IgD-negative memory B cell (primary cell): ENCODE results near the gene SOAT1. TPM values are rescaled to one million over a fixed set of nuclear protein-coding genes. Genes with fewer than 3 reads are reported as not detected.

Source experiments
- H3K27ac Mint-ChIP-seq, 3 donors: one replicate each; pipeline ENCODE4 v1.8.0; 2020 to 2022; ENCODE audit warnings: mild to moderate bottlenecking in 3 of 3, mixed read lengths in 3 of 3, moderate library complexity in 1 of 3
- H3K27me3 Mint-ChIP-seq: one replicate; pipeline ENCODE4 v1.8.0; 2021; ENCODE audit warnings: mixed read lengths
- H3K36me3 Mint-ChIP-seq: one replicate; pipeline ENCODE4 v1.8.0; 2020; ENCODE audit warnings: mild to moderate bottlenecking, mixed read lengths
- H3K4me1 Mint-ChIP-seq, 3 donors: one replicate each; pipeline ENCODE4 v1.8.0; 2020 to 2022; ENCODE audit warnings: mixed read lengths in 3 of 3, mild to moderate bottlenecking in 1 of 3
- H3K4me3 Mint-ChIP-seq, 4 donors: one replicate each; pipeline ENCODE4 v1.8.0; 2020 to 2022; ENCODE audit warnings: mild to moderate bottlenecking in 4 of 4, mixed read lengths in 4 of 4, moderate library complexity in 3 of 4
- H3K9me3 Mint-ChIP-seq, 3 donors: one replicate each; pipeline ENCODE4 v1.8.0; 2020 to 2021; ENCODE audit warnings: mixed read lengths in 3 of 3, mild to moderate bottlenecking in 1 of 3
- polyA plus RNA-seq: library from polyadenylated mRNA; unstranded; fragments of 300-500 nt; fragmentation: Illumina TruSeq; gene quantifications from one replicate; pipeline ENCODE4 v1.2.3, GENCODE V29; 2021

SOAT1 gene
- polyA plus RNA-seq, 1 donor from 2014 or later = 32.9 TPM

DNA sequence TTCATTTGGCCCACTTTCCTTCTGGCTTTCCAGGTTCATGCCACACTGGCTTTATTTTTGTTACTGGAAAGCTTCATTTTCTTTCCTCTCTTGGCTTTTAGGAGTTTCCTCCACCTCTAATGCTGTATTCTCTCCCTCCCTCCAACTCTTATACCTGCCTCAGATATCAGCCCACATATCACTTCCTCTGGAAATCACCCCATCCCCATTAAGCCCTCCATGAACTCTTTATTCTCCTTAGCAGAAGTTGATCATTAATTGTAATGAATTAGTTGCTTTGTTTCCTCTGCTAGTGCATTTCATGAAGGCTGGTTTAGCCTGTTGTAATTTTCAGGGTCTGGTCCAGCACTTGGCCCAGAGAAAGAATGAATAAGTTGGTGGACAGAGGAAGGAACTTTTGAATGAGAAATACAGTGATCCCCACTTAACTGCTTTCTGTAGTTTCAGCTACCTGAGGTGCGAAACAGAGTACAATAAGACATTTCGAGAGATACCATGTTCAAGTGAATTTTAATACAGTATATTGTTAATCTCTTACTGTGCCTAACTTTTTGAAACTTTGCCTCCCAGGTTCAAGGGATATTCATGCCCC, 1.7 kb downstream of the SOAT1 start:
- Mint-ChIP-seq H3K27me3 (no peaks in the 10 kb centered on the region), H3K4me3 (peak overlapping the region; percentile 93 to 98 (median 96)), H3K9me3 (no peaks in the 10 kb centered on the region), H3K36me3 (peaks cover 4% of the 10 kb centered on the region), H3K27ac (peak overlapping the region; percentile 26 to 73 (median 46)), H3K4me1 (peaks cover 24 to 36% (median 32%) of the 10 kb centered on the region in 3 donors)

DNA sequence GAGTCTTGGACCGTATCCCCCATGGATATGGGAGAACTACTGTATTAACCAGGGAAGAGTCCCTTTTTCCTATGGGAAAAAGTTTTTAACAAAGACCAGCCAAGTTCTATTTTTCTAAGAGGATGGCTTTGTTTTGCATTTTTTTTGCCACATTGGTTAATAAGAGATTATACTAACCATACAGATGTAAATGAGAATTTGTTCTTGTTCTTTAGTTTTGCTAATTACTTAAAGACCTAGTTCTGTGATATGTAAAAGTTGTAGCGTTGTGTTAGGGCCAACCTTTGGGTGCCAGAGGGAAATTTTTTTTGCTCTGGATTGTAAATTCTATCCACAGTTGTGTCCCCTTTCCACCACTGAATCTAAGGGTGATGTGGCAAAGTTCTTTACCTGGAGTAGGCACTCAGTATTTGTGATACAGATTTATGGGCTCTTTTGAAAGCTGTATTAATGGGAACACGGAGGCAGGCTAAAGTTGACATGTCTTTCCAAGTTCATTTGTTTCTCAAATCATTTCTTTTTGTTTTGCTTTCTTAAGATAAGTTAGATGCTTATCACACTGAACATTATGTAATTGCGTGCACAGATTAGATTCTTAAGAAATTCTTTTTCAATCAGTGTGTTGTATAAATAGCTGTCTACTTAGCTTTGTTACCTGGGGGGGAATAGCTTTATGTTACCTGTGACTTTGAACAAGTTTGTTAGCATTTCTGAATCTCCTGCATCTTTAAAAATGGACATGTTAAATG, 2.9 kb downstream of the SOAT1 start:
- H3K4me3 Mint-ChIP-seq = peak overlapping the region in 2 of 4 donors; percentile 8 to 68
- H3K9me3 Mint-ChIP-seq = no peaks in the 10 kb centered on the region
- H3K4me1 Mint-ChIP-seq = peaks cover 24 to 37% (median 34%) of the 10 kb centered on the region in 3 donors
- no peaks in the 10 kb centered on the region for H3K27me3 Mint-ChIP-seq
- H3K36me3 Mint-ChIP-seq = peaks cover 4% of the 10 kb centered on the region
- peak overlapping the region in 2 of 3 donors; percentile 11 to 48 for H3K27ac Mint-ChIP-seq

DNA sequence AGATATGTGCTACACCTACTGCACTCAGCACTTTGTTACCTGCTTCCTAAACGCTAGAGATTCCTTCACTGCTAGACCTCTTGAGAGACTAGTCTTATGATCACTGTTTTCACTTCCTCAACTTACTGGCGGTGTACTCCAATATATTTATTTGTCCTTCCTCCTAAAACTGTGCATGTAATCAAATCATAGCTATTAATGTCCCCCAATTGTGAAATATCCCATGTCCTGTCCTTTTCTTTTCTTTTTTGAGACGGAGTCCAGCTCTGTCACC, 3.4 kb downstream of the SOAT1 start:
- Mint-ChIP-seq H3K4me1 (peaks cover 24 to 39% (median 36%) of the 10 kb centered on the region in 3 donors), H3K36me3 (peaks cover 4% of the 10 kb centered on the region), H3K27me3 (no peaks in the 10 kb centered on the region), H3K27ac (peak overlapping the region in 2 of 3 donors; percentile 11 to 48), H3K4me3 (peak overlapping the region in 3 of 4 donors; percentile 1 to 68 (median 8)), H3K9me3 (no peaks in the 10 kb centered on the region)

DNA sequence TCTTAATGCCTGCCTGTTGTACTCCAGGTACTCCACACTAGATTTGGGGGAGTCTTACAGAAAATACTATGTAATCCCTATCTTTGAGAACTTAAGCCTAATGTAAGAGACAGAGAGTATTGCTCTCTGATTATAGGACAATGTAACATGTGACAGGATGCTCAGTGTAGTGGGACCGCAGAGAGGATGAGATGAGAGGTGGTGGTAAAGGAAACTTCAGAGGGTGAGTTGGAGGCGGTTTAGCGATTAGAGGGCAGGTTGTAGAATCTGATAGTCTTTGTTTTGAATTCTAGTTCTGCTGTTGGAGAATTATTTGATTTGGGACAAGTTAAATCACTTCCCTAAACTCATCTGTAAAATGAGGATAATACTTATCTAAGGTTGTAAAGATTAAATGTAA, 5.4 kb downstream of the SOAT1 start:
- H3K27ac Mint-ChIP-seq = peak overlapping the region in 1 of 3 donors; percentile 61
- H3K4me3 Mint-ChIP-seq = peak overlapping the region in 3 of 4 donors; percentile 0 to 30 (median 13)
- peaks cover 6% of the 10 kb centered on the region for H3K36me3 Mint-ChIP-seq
- no peaks in the 10 kb centered on the region for H3K9me3 Mint-ChIP-seq
- H3K4me1 Mint-ChIP-seq = peaks cover 23 to 40% (median 35%) of the 10 kb centered on the region in 3 donors
- no peaks in the 10 kb centered on the region for H3K27me3 Mint-ChIP-seq

GRCh38 chr1:179300112-179300511, 6.5 kb downstream of the SOAT1 start:
- H3K4me1 Mint-ChIP-seq = peaks cover 16 to 33% (median 29%) of the 10 kb centered on the region in 3 donors
- no peaks in the 10 kb centered on the region for H3K27me3 Mint-ChIP-seq
- H3K9me3 Mint-ChIP-seq = no peaks in the 10 kb centered on the region
- H3K36me3 Mint-ChIP-seq = peaks cover 5% of the 10 kb centered on the region
- no peak overlapping the region for H3K4me3 Mint-ChIP-seq
- peak overlapping the region in 1 of 3 donors; percentile 69 for H3K27ac Mint-ChIP-seq

DNA sequence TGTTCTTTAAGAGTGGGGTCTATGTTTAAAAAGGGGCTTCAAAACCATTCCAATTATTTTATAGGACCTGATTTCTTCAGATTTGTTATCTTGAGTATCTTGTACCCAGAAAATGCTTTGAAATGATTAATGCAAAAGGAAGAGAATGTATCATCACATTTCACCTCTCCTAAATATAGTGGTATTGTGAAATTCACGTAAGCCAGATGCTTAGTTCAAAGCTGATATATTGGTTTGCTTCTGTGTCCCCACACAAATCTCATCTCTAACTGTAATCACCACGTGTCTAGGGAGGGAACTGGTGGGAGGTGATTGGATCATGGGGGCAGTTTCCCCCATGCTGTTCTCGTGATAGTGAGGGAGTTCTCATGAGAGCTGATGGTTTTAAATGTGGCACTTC, 8.5 kb downstream of the SOAT1 start:
- H3K9me3 Mint-ChIP-seq = no peaks in the 10 kb centered on the region
- no peak overlapping the region for H3K4me3 Mint-ChIP-seq
- peaks cover 8 to 30% (median 21%) of the 10 kb centered on the region in 3 donors for H3K4me1 Mint-ChIP-seq
- no peak overlapping the region for H3K27ac Mint-ChIP-seq
- no peaks in the 10 kb centered on the region for H3K27me3 Mint-ChIP-seq
- H3K36me3 Mint-ChIP-seq = peaks cover 5% of the 10 kb centered on the region

DNA sequence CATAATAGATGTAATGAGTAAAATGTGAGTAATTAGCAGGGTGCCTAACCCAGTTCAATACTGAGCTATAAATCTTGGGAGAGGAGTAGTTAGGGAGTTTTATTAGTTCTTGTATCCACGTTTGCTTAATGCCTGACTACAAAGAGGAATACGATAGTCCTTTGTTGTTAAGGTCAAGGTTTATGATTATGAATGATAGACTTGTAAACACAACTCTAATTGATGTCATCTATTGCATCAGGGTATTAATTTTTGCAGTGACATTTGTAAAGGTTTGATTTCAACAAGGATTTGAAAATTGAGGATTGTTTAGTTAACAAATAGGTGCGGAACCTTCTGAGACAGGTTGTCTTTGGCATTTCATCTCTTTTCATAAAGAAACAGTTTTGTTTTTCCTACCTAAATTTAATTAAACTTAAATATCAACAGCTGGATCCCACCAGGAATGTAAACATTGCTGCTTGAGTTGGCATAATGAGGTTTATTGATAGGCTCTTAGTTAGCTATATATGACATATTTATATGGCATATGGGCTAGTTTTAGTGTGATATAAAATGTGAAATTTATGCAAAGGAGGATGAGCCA, 9.7 kb downstream of the SOAT1 start:
- Mint-ChIP-seq H3K36me3 (peaks cover 4% of the 10 kb centered on the region), H3K27me3 (no peaks in the 10 kb centered on the region), H3K4me3 (no peak overlapping the region), H3K4me1 (peaks cover 7 to 26% (median 16%) of the 10 kb centered on the region in 3 donors), H3K9me3 (no peaks in the 10 kb centered on the region), H3K27ac (no peak overlapping the region)

DNA sequence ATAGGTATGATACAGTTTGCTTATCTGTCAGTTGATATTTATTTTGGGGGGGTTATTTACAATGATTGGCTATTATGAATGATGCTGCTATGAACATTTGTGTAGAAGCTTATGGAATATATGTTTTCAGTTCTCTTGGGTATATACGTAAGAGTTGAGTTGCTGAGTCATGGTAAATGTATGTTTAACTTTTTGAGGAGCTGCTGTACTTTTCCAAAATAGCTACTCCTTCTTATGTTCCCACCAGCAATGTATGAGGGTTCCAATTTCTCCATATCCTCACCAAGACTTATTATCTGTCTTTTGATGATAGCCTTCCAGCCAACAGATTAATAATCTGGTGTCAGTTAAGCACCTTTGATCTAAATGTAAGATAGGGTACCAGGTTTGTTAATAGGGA, 11.9 kb downstream of the SOAT1 start:
- peaks cover 0 to 12% (median 4%) of the 10 kb centered on the region in 3 donors for H3K4me1 Mint-ChIP-seq

DNA sequence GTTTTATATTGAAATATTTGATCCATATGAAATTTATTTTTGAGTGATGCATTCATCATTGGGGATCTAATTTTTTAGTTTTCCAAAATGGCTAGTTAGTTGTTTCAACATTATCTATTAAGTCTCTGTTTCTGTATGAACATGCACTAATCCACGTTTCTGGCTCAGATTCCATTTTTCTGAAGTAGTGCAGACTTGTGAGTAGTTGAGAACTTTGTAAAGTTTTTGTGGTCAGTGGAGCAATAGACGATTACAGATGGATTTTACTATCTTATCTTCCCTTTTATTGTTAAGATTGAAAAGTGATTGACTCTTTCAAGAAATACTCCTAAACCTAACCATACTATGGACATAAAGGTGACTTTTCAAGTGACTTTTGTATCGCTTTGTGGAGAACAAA, 16.7 kb downstream of the SOAT1 start:
- Mint-ChIP-seq H3K36me3 (peaks cover 6% of the 10 kb centered on the region), H3K27ac (peak overlapping the region in 1 of 3 donors; percentile 23), H3K27me3 (no peaks in the 10 kb centered on the region), H3K4me1 (peaks cover 0 to 13% (median 6%) of the 10 kb centered on the region in 3 donors), H3K9me3 (no peaks in the 10 kb centered on the region), H3K4me3 (no peak overlapping the region)

More for the DNA sequence above, 11.9 kb downstream of the SOAT1 start:
- Mint-ChIP-seq H3K27me3 (no peaks in the 10 kb centered on the region), H3K27ac (no peak overlapping the region), H3K4me3 (no peak overlapping the region), H3K9me3 (no peaks in the 10 kb centered on the region), H3K36me3 (peaks cover 4% of the 10 kb centered on the region)

GRCh38 chr1:179310721-179311120, 17.1 kb downstream of the SOAT1 start:
- Mint-ChIP-seq H3K27ac (peak overlapping the region in 1 of 3 donors; percentile 23), H3K4me1 (peaks cover 0 to 13% (median 6%) of the 10 kb centered on the region in 3 donors), H3K4me3 (no peak overlapping the region), H3K36me3 (peaks cover 6% of the 10 kb centered on the region), H3K9me3 (no peaks in the 10 kb centered on the region), H3K27me3 (no peaks in the 10 kb centered on the region)

- no peak overlapping the region for H3K4me3 Mint-ChIP-seq
- H3K36me3 Mint-ChIP-seq = peaks cover 4% of the 10 kb centered on the region
- H3K27me3 Mint-ChIP-seq = no peaks in the 10 kb centered on the region
- no peak overlapping the region for H3K27ac Mint-ChIP-seq
- H3K4me1 Mint-ChIP-seq = peaks cover 0 to 9% (median 6%) of the 10 kb centered on the region in 3 donors
- H3K9me3 Mint-ChIP-seq = no peaks in the 10 kb centered on the region
Observed at GRCh38 chr1:179311149-179311700, 17.6 kb downstream of the SOAT1 start.

- H3K4me1 Mint-ChIP-seq = peaks cover 0 to 9% (median 4%) of the 10 kb centered on the region in 3 donors
- no peaks in the 10 kb centered on the region for H3K9me3 Mint-ChIP-seq
- peaks cover 11% of the 10 kb centered on the region for H3K36me3 Mint-ChIP-seq
- no peak overlapping the region for H3K4me3 Mint-ChIP-seq
- H3K27me3 Mint-ChIP-seq = no peaks in the 10 kb centered on the region
- H3K27ac Mint-ChIP-seq = no peak overlapping the region
Observed at GRCh38 chr1:179313004-179313403, 19.4 kb downstream of the SOAT1 start.

GRCh38 chr1:179314928-179315327, 21.3 kb downstream of the SOAT1 start:
- Mint-ChIP-seq H3K27me3 (no peaks in the 10 kb centered on the region), H3K9me3 (no peaks in the 10 kb centered on the region), H3K4me1 (peaks cover 2 to 17% (median 9%) of the 10 kb centered on the region in 3 donors), H3K4me3 (no peak overlapping the region), H3K27ac (no peak overlapping the region), H3K36me3 (peaks cover 21% of the 10 kb centered on the region)

DNA sequence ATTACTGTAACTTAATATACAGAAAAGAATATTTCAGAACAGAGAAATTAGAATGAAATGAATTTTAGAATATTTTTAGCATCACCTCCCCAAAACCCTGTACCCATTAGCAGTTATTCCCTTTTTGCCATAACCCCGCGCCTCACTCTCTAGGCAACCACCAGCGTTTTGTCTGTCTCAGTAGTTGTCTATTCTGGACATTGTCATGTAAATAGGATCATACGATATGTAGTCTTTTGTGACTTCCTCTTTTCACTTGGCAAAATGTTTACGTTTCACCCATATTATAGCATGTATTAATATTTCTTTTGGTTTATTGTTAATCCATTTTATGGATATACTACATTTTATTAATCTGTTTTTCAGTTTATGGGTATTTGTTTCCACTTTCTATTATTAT, 24.9 kb downstream of the SOAT1 start:
- H3K27ac Mint-ChIP-seq = peak overlapping the region in 2 of 3 donors; percentile 32 to 92
- no peak overlapping the region for H3K4me3 Mint-ChIP-seq
- peaks cover 31% of the 10 kb centered on the region for H3K36me3 Mint-ChIP-seq
- no peaks in the 10 kb centered on the region for H3K27me3 Mint-ChIP-seq
- no peaks in the 10 kb centered on the region for H3K9me3 Mint-ChIP-seq
- peaks cover 2 to 20% (median 13%) of the 10 kb centered on the region in 3 donors for H3K4me1 Mint-ChIP-seq

DNA sequence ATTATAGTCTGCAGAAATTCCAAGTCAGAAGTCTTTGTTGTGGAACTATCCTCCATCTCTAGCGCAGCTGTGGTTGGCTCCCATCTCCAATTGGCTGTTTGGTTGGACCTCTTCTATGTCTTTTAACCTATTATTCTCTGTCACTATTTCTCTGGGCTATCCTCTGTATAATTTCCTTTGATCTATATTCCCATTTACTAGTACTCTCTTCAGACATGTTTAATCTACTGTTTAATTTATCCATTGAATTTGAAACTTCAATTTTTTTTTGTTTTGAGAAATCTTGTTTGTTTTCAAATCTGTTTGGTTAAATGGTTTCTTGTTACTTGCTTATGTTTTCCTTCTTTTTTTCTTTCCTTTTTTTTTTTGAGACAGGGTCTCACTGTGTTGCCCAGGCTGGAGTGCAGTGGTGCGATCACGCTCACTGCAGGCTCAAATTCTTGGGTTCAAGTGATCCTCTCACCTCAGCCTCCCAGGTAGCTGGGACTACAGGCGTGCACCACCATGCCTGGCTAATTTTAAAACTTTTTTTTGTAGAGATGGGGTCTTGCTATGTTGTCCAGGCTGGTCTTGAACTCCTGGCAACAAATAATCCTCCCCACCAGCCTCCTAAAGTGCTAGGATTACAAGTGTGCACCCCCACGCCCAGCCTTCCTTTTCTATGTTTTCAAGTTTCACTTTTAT, 28.1 kb downstream of the SOAT1 start:
- Mint-ChIP-seq H3K4me1 (peaks cover 2 to 20% (median 14%) of the 10 kb centered on the region in 3 donors), H3K36me3 (peaks cover 31% of the 10 kb centered on the region), H3K9me3 (no peaks in the 10 kb centered on the region), H3K4me3 (no peak overlapping the region), H3K27ac (peak overlapping the region in 1 of 3 donors; percentile 31), H3K27me3 (no peaks in the 10 kb centered on the region)
